H1 (cell line): ENCODE measurements around the gene IFT74. TPM values are rescaled to one million over a fixed set of nuclear protein-coding genes. Genes with fewer than 3 reads are reported as not detected.

Experiments used
- CTCF ChIA-PET: fragments of 300-600 bp; sonication (Branson Sonifier 250); formaldehyde crosslinking; loops from one replicate; lab custom pipeline; 2021; ENCODE audit not compliant: partially characterized antibody; lab: Charles Lee
- POLR2A ChIA-PET: fragments of 300-600 bp; sonication (Branson Sonifier 250); formaldehyde crosslinking; loops from one replicate; lab custom pipeline; 2021; ENCODE audit warnings: inconsistent platforms; ENCODE audit not compliant: partially characterized antibody; lab: Charles Lee
- DNase-seq, 2 experiments: peaks; one replicate each; pipeline versions ENCODE4 v3.0.0 to v3.0.0-alpha.2; 2010 to 2022; ENCODE audit warnings: low spot score in 2 of 2, low read depth in 1 of 2, mixed read lengths in 1 of 2
- FAIRE-seq: peaks from 2 replicates; lab custom pipeline; 2011; peaks lifted over from hg19 to GRCh38; lab: Jason Lieb, UNC
- H2AFZ ChIP-seq: 2 replicates; pipeline ENCODE4 v1.8.1; 2012; ENCODE audit warnings: low read length, inconsistent platforms
- H2AK5ac ChIP-seq: 2 replicates; pipeline ENCODE4 v1.6.1; 2013; ENCODE audit warnings: low read depth, low read length
- H2BK120ac ChIP-seq: replicated peaks from 2 replicates; pipeline ENCODE3; 2013; ENCODE audit warnings: low read depth, low read length, inconsistent platforms
- H2BK12ac ChIP-seq: 2 replicates; pipeline ENCODE4 v1.6.1; 2013; ENCODE audit warnings: low read depth, low read length
- H2BK15ac ChIP-seq: 2 replicates; pipeline ENCODE4 v1.6.1; 2013; ENCODE audit warnings: low read length
- H2BK20ac ChIP-seq: 2 replicates; pipeline ENCODE4 v1.6.1; 2013; ENCODE audit warnings: low read length
- H2BK5ac ChIP-seq: 2 replicates; pipeline ENCODE4 v1.6.1; 2013; ENCODE audit warnings: low read depth, low read length
- H3K14ac ChIP-seq: 2 replicates; pipeline ENCODE4 v1.6.1; 2013; ENCODE audit warnings: inconsistent platforms; ENCODE audit not compliant: insufficient read length
- H3K18ac ChIP-seq: 2 replicates; pipeline ENCODE4 v1.6.1; 2013; ENCODE audit warnings: low read length; ENCODE audit errors: extremely low read depth
- H3K23ac ChIP-seq: 2 replicates; pipeline ENCODE4 v1.6.1; 2013; ENCODE audit warnings: inconsistent platforms; ENCODE audit not compliant: insufficient read length
- H3K23me2 ChIP-seq: 2 replicates; pipeline ENCODE4 v1.6.1; 2013; ENCODE audit warnings: low read depth, low read length
- H3K27ac ChIP-seq: 2 replicates; pipeline ENCODE4 v1.6.1; 2011; ENCODE audit warnings: low read depth, low read length, inconsistent platforms
- H3K27me3 ChIP-seq, 4 experiments: replicated peaks in 1 of 4; 1 replicate in 1 of 4; 2 replicates in 3 of 4; pipeline versions ENCODE4 v1.6.1 to v1.8.1; 2011 to 2013; ENCODE audit warnings: low read length in 3 of 4, mild to moderate bottlenecking in 3 of 4, inconsistent platforms in 2 of 4, mixed read lengths in 2 of 4, moderate library complexity in 1 of 4; ENCODE audit not compliant: control insufficient read depth in 3 of 4, insufficient read depth in 3 of 4; ENCODE audit errors: extremely low read depth in 1 of 4
- H3K36me3 ChIP-seq, 4 experiments: 2 replicates each; pipeline versions ENCODE4 v1.6.1 to v1.8.1; 2011 to 2013; ENCODE audit warnings: mild to moderate bottlenecking in 4 of 4, low read length in 3 of 4, moderate library complexity in 2 of 4, control low read depth in 1 of 4, inconsistent platforms in 1 of 4; ENCODE audit not compliant: insufficient read depth in 4 of 4, control insufficient read depth in 2 of 4
- H3K4ac ChIP-seq: replicated peaks from 2 replicates; pipeline ENCODE3; 2013; ENCODE audit warnings: low read length, low read depth, mixed read lengths, inconsistent platforms; ENCODE audit not compliant: insufficient read length
- H3K4me1 ChIP-seq, 4 experiments: replicated peaks in 1 of 4; 1 replicate in 1 of 4; 2 replicates in 3 of 4; pipeline versions ENCODE4 v1.6.1 to v1.8.1; 2011 to 2013; ENCODE audit warnings: low read length in 3 of 4, inconsistent platforms in 2 of 4, mixed read lengths in 1 of 4; ENCODE audit not compliant: insufficient read depth in 4 of 4, control insufficient read depth in 3 of 4
- H3K4me2 ChIP-seq, 2 experiments: 2 replicates each; pipeline versions ENCODE4 v1.6.1 to v1.8.1; 2011 to 2013; ENCODE audit warnings: low read depth in 2 of 2, low read length in 2 of 2, control low read depth in 1 of 2, inconsistent platforms in 1 of 2, mild to moderate bottlenecking in 1 of 2; ENCODE audit not compliant: insufficient read depth in 1 of 2
- H3K4me3 ChIP-seq, 4 experiments: fragments of 200-600, 300-600 bp in 1 of 4; sonication (generic), shearing (Covaris generic), sonication (Bioruptor Twin) in 1 of 4; 2 replicates each; pipeline versions ENCODE4 v1.5.1 to v1.8.1; 2011 to 2016; ENCODE audit warnings: low read length in 4 of 4, low read depth in 3 of 4, control low read depth in 2 of 4, inconsistent platforms in 2 of 4, mild to moderate bottlenecking in 2 of 4, mixed read lengths in 1 of 4, moderate library complexity in 1 of 4; ENCODE audit not compliant: insufficient read depth in 2 of 4; ENCODE audit errors: extremely low read depth in 1 of 4
- H3K56ac ChIP-seq: replicated peaks from 2 replicates; pipeline ENCODE3; 2013; ENCODE audit warnings: low read depth, mild to moderate bottlenecking, mixed read lengths, low read length, inconsistent platforms; ENCODE audit not compliant: insufficient read length
- H3K79me1 ChIP-seq: 2 replicates; pipeline ENCODE4 v1.6.1; 2013; ENCODE audit warnings: low read depth, low read length, control low read depth
- H3K79me2 ChIP-seq, 2 experiments: 2 replicates each; pipeline versions ENCODE4 v1.6.1 to v1.8.1; 2012 to 2013; ENCODE audit warnings: low read length in 2 of 2, mild to moderate bottlenecking in 2 of 2, inconsistent platforms in 1 of 2; ENCODE audit not compliant: insufficient read depth in 2 of 2, control insufficient read depth in 1 of 2
- H3K9ac ChIP-seq, 4 experiments: replicated peaks in 1 of 4; 1 replicate in 1 of 4; 2 replicates in 3 of 4; pipeline versions ENCODE4 v1.6.1 to v1.8.1; 2011 to 2013; ENCODE audit warnings: low read depth in 3 of 4, low read length in 3 of 4, control low read depth in 2 of 4, mild to moderate bottlenecking in 2 of 4, moderate library complexity in 2 of 4, inconsistent platforms in 1 of 4; ENCODE audit errors: extremely low read depth in 1 of 4
- H3K9me3 ChIP-seq, 2 experiments: 2 replicates each; pipeline versions ENCODE4 v1.6.1 to v1.8.1; 2012 to 2013; ENCODE audit warnings: mild to moderate bottlenecking in 2 of 2, moderate library complexity in 2 of 2, control low read depth in 1 of 2, inconsistent platforms in 1 of 2, low read depth in 1 of 2, low read length in 1 of 2, mixed read lengths in 1 of 2; ENCODE audit not compliant: insufficient read depth in 2 of 2
- H4K20me1 ChIP-seq, 2 experiments: replicated peaks in 1 of 2; 2 replicates each; pipeline versions ENCODE3 to v1.8.1; 2011 to 2013; ENCODE audit warnings: inconsistent platforms in 2 of 2, low read length in 2 of 2, mild to moderate bottlenecking in 1 of 2; ENCODE audit not compliant: insufficient read depth in 2 of 2, control insufficient read depth in 1 of 2
- H4K5ac ChIP-seq: 2 replicates; pipeline ENCODE4 v1.6.1; 2013; ENCODE audit warnings: low read length, low read depth, mixed read lengths, inconsistent platforms; ENCODE audit not compliant: insufficient read length
- H4K8ac ChIP-seq: 2 replicates; pipeline ENCODE4 v1.8.0; 2013; ENCODE audit warnings: mild to moderate bottlenecking, moderate library complexity, low read length, inconsistent platforms; ENCODE audit not compliant: insufficient read depth; ENCODE audit errors: extremely low read depth
- H4K91ac ChIP-seq: replicated peaks from 2 replicates; pipeline ENCODE3; 2013; ENCODE audit warnings: low read length, mixed read lengths, inconsistent platforms; ENCODE audit not compliant: insufficient read length
- ASH2L ChIP-seq: fragments of 200-600, 300-600 bp; sonication (generic); IDR thresholded peaks from one replicate; pipeline ENCODE4 v1.7.1; 2017; ENCODE audit warnings: low read length
- ATF2 ChIP-seq: IDR thresholded peaks from 2 replicates; pipeline ENCODE4 v1.6.1; 2012; ENCODE audit warnings: low read length, inconsistent platforms
- BRCA1 ChIP-seq: IDR thresholded peaks from 2 replicates; pipeline ENCODE4 v1.6.1; 2012; ENCODE audit warnings: low read depth, low read length, improper control_type of control experiment
- CTBP2 ChIP-seq: IDR thresholded peaks from 2 replicates; pipeline ENCODE4 v1.7.0; 2011; ENCODE audit warnings: borderline replicate concordance, mild to moderate bottlenecking, moderate library complexity, mixed read lengths, low read length; ENCODE audit not compliant: insufficient read depth, insufficient read length
- EP300 ChIP-seq, 2 experiments: IDR thresholded peaks; 1 replicate in 1 of 2; 2 replicates in 1 of 2; pipeline ENCODE4 v1.6.1; 2011 to 2012; ENCODE audit warnings: low read depth in 2 of 2, low read length in 2 of 2, mild to moderate bottlenecking in 2 of 2, borderline replicate concordance in 1 of 2, inconsistent platforms in 1 of 2, moderate library complexity in 1 of 2
- FOSL1 ChIP-seq: IDR thresholded peaks from 2 replicates; pipeline ENCODE4 v1.6.1; 2011; ENCODE audit warnings: mild to moderate bottlenecking, low read depth, low read length, moderate library complexity; ENCODE audit not compliant: insufficient read depth
- GABPA ChIP-seq: IDR thresholded peaks from 2 replicates; pipeline ENCODE4 v1.6.1; 2011; ENCODE audit warnings: mild to moderate bottlenecking, low read length, moderate library complexity, borderline replicate concordance; ENCODE audit not compliant: insufficient read depth
- HDAC6 ChIP-seq: IDR thresholded peaks from one replicate; pipeline ENCODE4 v1.7.1; 2012; ENCODE audit warnings: low read depth, mild to moderate bottlenecking, inconsistent platforms, low read length, moderate library complexity
- JUN ChIP-seq: IDR thresholded peaks from 2 replicates; pipeline ENCODE4 v1.6.1; 2011; ENCODE audit warnings: low read depth, mild to moderate bottlenecking, improper control_type of control experiment, low read length
- KDM4A ChIP-seq: IDR thresholded peaks from one replicate; pipeline ENCODE4 v1.7.1; 2012; ENCODE audit warnings: low read depth, mild to moderate bottlenecking, moderate library complexity, low read length, inconsistent platforms; ENCODE audit not compliant: severe bottlenecking
- NRF1 ChIP-seq: IDR thresholded peaks from 2 replicates; pipeline ENCODE4 v1.6.1; 2011; ENCODE audit warnings: mild to moderate bottlenecking, low read depth, low read length, improper control_type of control experiment
- SIRT6 ChIP-seq: IDR thresholded peaks from one replicate; pipeline ENCODE4 v1.7.1; 2012; ENCODE audit warnings: low read length, inconsistent platforms
- WGBS, 2 experiments: shearing (Covaris generic) in 1 of 2; methylation state at CpG; one replicate each; pipeline versions ENCODE4 v1.1.6 to v1.1.7; 2013 to 2015; ENCODE audit warnings: low lambda C conversion rate in 2 of 2, mixed read lengths in 2 of 2, inconsistent platforms in 1 of 2, low coverage in 1 of 2, missing lambda C conversion rate in 1 of 2; ENCODE audit not compliant: insufficient replicate concordance in 2 of 2, insufficient coverage in 1 of 2, insufficient read length in 1 of 2; ENCODE audit errors: extremely low coverage in 1 of 2, missing lambda C conversion rate in 1 of 2; 5-methylcytosine and 5-hydroxymethylcytosine counted together
- polyA plus RNA-seq, 7 experiments: library from polyadenylated mRNA; depleted of rRNA in 3 of 7; stranded (reverse) in 5 of 7; unstranded in 2 of 7; fragments of >200 nt in 5 of 7; fragments of 200-250 nt in 2 of 7; gene quantifications; 1 replicate in 5 of 7; 2 replicates in 1 of 7; 4 replicates in 1 of 7; pipeline versions ENCODE4 v1.2.1 to v1.2.3, GENCODE V29; 2011 to 2013; ENCODE audit warnings: missing spikeins in 2 of 7, mixed read lengths in 2 of 7
- total RNA-seq: library from RNA; stranded (reverse); fragmentation: NEBNext Ultra II Directional; extraction: Animal tissue kit (Norgen Biotek cat#: 25700); gene quantifications from 2 replicates; pipeline ENCODE4 v1.2.1, GENCODE V29; 2021

The IFT74 gene
- total and polyA plus RNA-seq, 2 of the 8 experiments (the other 6 are each of a cell fraction or from before 2014, with no cell fraction given) = 4.4 to 17.8 TPM

- H3K4me2 ChIP-seq = no peak overlapping the region
- CTCF ChIA-PET = interaction anchor here (1.7 kb wide), 1 partner anchor 62 kb away, joined by 6 read pairs; no protein-coding TSS in a partner anchor
- H2AK5ac ChIP-seq = no peak overlapping the region
- no peaks in the 10 kb centered on the region for H3K9me3 ChIP-seq
- H4K5ac ChIP-seq = no peak overlapping the region
- no peak overlapping the region for H3K4me3 ChIP-seq
- no peak overlapping the region for H2AFZ ChIP-seq
- no peak overlapping the region for H3K9ac ChIP-seq
- no peak for DNase-seq
- H3K4ac ChIP-seq = no peak overlapping the region
- H3K79me2 ChIP-seq = no peaks in the 10 kb centered on the region
- POLR2A ChIA-PET = interaction anchor here (0.6 kb wide), 1 partner anchor 9 kb away, joined by 3 read pairs; no protein-coding TSS in a partner anchor
- H3K23me2 ChIP-seq = no peaks in the 10 kb centered on the region
- no peak overlapping the region for H3K23ac ChIP-seq
- no peak overlapping the region for H3K18ac ChIP-seq
- no peak overlapping the region for H4K8ac ChIP-seq
- WGBS, 2 experiments = 84% methylated on average over 2 of the region's 2 CpGs; no CpG with 5 or more reads in 1 of the 2 experiments
- H3K27me3 ChIP-seq = no peaks in the 10 kb centered on the region
- no peak overlapping the region for H3K14ac ChIP-seq
- no peak overlapping the region for H3K56ac ChIP-seq
- H3K79me1 ChIP-seq = no peaks in the 10 kb centered on the region
- no peak for FAIRE-seq
- no peak overlapping the region for H2BK20ac ChIP-seq
- no peak overlapping the region for H4K91ac ChIP-seq
- H2BK15ac ChIP-seq = no peak overlapping the region
- no peak overlapping the region for H3K27ac ChIP-seq
- H2BK5ac ChIP-seq = no peak overlapping the region
- H4K20me1 ChIP-seq = peaks cover 0 to 1% of the 10 kb centered on the region in 2 experiments
- no peak overlapping the region for H2BK12ac ChIP-seq
- H2BK120ac ChIP-seq = no peak overlapping the region
- H3K4me1 ChIP-seq = no peaks in the 10 kb centered on the region
- peaks cover 6 to 43% (median 23%) of the 10 kb centered on the region in 4 experiments; a peak in 7 of 8 replicates for H3K36me3 ChIP-seq
- TF ChIP-seq CTBP2 (no peak), JUN (no peak), BRCA1 (no peak), EP300 (IDR thresholded peaks at IDR 0.05; ENCODE audit: borderline replicate concordance in 1 of 2, low read depth in 2 of 2, low read length in 2 of 2) (no peak), FOSL1 (no peak), KDM4A (no peak), NRF1 (no peak), ASH2L (no peak), SIRT6 (no peak), HDAC6 (no peak), GABPA (no peak), ATF2 (no peak)
These were observed 43.0 kb upstream of the IFT74 start for GRCh38 chr9:26913138-26913668.
